Measurements from ENCODE around the gene PPM1A. TPM values are rescaled to one million over a fixed set of nuclear protein-coding genes. Genes with fewer than 3 reads are reported as not detected.

The PPM1A gene
- total and polyA plus RNA-seq, 2 donors (not counting 1 experiment from before 2014, with no cell fraction given), result 15.5 to 59.0 TPM

DNA sequence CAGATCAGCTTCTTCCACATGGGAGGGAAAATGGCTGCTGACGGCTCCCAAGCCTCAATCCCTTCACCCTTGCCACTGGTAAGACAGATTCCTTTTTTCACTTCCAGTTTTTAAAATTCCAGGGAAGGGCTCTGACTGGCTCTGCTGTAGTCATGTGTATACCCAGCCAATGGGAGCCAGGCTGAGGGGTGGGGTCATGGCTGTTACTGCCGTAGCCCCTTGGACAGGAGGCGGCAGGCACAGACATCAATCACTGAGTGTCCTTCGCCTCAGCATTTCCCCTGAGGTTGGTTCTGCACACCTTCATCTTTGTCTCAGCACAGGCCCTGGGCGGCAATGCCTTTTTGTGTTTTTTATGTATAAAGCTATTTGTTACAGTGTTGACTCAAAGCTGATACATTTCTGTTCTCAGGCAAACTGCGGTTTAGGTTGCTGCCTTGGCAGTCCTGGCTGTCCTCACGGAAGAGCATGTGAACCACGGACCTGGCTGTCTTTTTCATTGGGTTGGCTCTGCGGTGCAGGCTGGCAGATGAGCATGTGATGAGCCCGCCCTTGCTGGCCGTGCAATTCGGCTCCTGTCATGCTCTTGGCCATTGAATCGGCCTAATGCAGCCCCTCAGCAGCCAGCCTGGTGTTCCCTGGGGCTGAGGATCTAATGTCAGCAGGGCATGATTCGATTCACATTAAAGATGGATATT lies 74.3 kb downstream of the PPM1A start:
- H3K4me1 Mint-ChIP-seq, result peaks cover 12% of the 10 kb centered on the region
- Histone ChIP-seq H3K36me3 (replicated peaks in 1 of 2; ENCODE audit: control extremely low read depth in 1 of 2, control insufficient read depth in 1 of 2, extremely low read depth in 1 of 2, insufficient read depth in 2 of 2, low read length in 1 of 2) (no peaks in the 10 kb centered on the region), H3K9me3 (ENCODE audit: control extremely low read depth in 1 of 3, control insufficient read depth in 2 of 3, insufficient read depth in 1 of 3, low read length in 2 of 3) (peaks cover 0 to 2% (median 0%) of the 10 kb centered on the region in 3 donors), H3K27ac (ENCODE audit: low read length in 2 of 2) (no peak overlapping the region), H3K4me1 (ENCODE audit: control insufficient read depth in 2 of 2, insufficient read depth in 2 of 2, low read length in 2 of 2) (peaks cover 10% of the 10 kb centered on the region in 2 donors), H3K4me2 (replicated peaks; ENCODE audit: low read depth, low read length, poor library complexity, severe bottlenecking) (no peak overlapping the region), H3K4me3 (ENCODE audit: control extremely low read depth in 1 of 5, extremely low read depth in 1 of 5, insufficient read depth in 1 of 5, low read depth in 2 of 5, low read length in 4 of 5) (no peak overlapping the region), H3K79me2 (ENCODE audit: control insufficient read depth, insufficient read depth, low read length) (no peaks in the 10 kb centered on the region), H3K27me3 (replicated peaks in 1 of 4; ENCODE audit: control extremely low read depth in 1 of 4, control insufficient read depth in 3 of 4, insufficient read depth in 4 of 4, low read length in 3 of 4) (peaks cover 0 to 4% (median 1%) of the 10 kb centered on the region in 4 experiments), H4K20me1 (ENCODE audit: control insufficient read depth, insufficient read depth, low read length, poor library complexity, severe bottlenecking) (no peaks in the 10 kb centered on the region), H2AFZ (ENCODE audit: insufficient read depth, low read depth, low read length, poor library complexity, severe bottlenecking) (no peak overlapping the region), H3K9ac (ENCODE audit: low read length) (no peak overlapping the region)
- ChIA-PET CTCF (interaction anchor here (2.1 to 3.3 kb wide), 2 partner anchors 8 to 22 kb away, joined by 4 to 19 read pairs; no protein-coding TSS in a partner anchor), POLR2A (no interaction called here)
- no peak overlapping the region for H3K27ac Mint-ChIP-seq
- WGBS (ENCODE audit: insufficient coverage), result 97% methylated on average over 13 of the region's 14 CpGs
- TF ChIP-seq, protein P1, sequence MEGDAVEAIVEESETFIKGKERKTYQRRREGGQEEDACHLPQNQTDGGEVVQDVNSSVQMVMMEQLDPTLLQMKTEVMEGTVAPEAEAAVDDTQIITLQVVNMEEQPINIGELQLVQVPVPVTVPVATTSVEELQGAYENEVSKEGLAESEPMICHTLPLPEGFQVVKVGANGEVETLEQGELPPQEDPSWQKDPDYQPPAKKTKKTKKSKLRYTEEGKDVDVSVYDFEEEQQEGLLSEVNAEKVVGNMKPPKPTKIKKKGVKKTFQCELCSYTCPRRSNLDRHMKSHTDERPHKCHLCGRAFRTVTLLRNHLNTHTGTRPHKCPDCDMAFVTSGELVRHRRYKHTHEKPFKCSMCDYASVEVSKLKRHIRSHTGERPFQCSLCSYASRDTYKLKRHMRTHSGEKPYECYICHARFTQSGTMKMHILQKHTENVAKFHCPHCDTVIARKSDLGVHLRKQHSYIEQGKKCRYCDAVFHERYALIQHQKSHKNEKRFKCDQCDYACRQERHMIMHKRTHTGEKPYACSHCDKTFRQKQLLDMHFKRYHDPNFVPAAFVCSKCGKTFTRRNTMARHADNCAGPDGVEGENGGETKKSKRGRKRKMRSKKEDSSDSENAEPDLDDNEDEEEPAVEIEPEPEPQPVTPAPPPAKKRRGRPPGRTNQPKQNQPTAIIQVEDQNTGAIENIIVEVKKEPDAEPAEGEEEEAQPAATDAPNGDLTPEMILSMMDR (IDR thresholded peaks at IDR 0.05), result no peak
- no peak for TF ChIP-seq EZH2 (IDR thresholded peaks at IDR 0.05; ENCODE audit: borderline replicate concordance, insufficient read depth, low read depth, low read length, poor library complexity, severe bottlenecking)
- ATAC-seq (ENCODE audit: low read depth), result no peak
- peaks cover 10% of the 10 kb centered on the region for H3K27me3 Mint-ChIP-seq
- DNase-seq, result no peak
- no peak overlapping the region for H3K4me3 Mint-ChIP-seq
- no peaks in the 10 kb centered on the region for H3K9me3 Mint-ChIP-seq (ENCODE audit: insufficient read depth)
- intact Hi-C loops (cut with micrococcal nuclease), result no loop called here

DNA sequence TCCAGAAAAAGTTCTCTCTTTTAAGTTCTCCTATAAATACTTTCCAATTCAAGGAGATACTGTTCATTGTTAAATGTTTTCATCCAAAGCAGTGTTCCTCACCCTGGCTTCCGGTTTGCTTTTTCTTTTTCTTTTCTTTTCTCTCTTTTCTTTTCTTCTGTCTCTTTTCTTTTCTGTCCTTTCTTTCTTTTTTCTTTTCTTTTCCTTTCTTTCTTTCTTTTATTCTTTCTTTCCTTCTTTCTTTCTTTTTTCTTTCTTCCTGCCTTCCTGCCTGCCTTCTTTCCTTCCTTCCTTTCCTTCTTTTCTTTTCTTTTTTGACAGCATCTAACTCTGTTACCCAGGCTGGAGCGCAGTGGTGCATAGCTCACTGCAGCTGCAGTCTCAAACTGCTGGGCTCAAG lies 75.8 kb downstream of the PPM1A start:
- H3K4me1 ChIP-seq (ENCODE audit: control insufficient read depth in 2 of 2, insufficient read depth in 2 of 2, low read length in 2 of 2), result peaks cover 10% of the 10 kb centered on the region in 2 donors
- no peak overlapping the region for H3K4me3 ChIP-seq (ENCODE audit: control extremely low read depth in 1 of 5, extremely low read depth in 1 of 5, insufficient read depth in 1 of 5, low read depth in 2 of 5, low read length in 4 of 5)
- no peaks in the 10 kb centered on the region for H3K9me3 ChIP-seq (ENCODE audit: control extremely low read depth in 1 of 3, control insufficient read depth in 2 of 3, insufficient read depth in 1 of 3, low read length in 2 of 3)
- no peak overlapping the region for H3K27ac ChIP-seq (ENCODE audit: low read length in 2 of 2)
- no peaks in the 10 kb centered on the region for H4K20me1 ChIP-seq (ENCODE audit: control insufficient read depth, insufficient read depth, low read length, poor library complexity, severe bottlenecking)
- no peaks in the 10 kb centered on the region for H3K36me3 ChIP-seq (replicated peaks in 1 of 2; ENCODE audit: control extremely low read depth in 1 of 2, control insufficient read depth in 1 of 2, extremely low read depth in 1 of 2, insufficient read depth in 2 of 2, low read length in 1 of 2)
- no peak overlapping the region for H2AFZ ChIP-seq (ENCODE audit: insufficient read depth, low read depth, low read length, poor library complexity, severe bottlenecking)
- peaks cover 14% of the 10 kb centered on the region for H3K4me1 Mint-ChIP-seq
- H3K27me3 ChIP-seq (replicated peaks in 1 of 4; ENCODE audit: control extremely low read depth in 1 of 4, control insufficient read depth in 3 of 4, insufficient read depth in 4 of 4, low read length in 3 of 4), result peaks cover 0 to 4% (median 0%) of the 10 kb centered on the region in 4 experiments
- intact Hi-C loops (cut with micrococcal nuclease), result loop anchor here (5.0 kb wide), 1 partner anchor 53 kb away; no protein-coding TSS in a partner anchor
- no peak overlapping the region for H3K9ac ChIP-seq (ENCODE audit: low read length)
- no peak for TF ChIP-seq EZH2 (IDR thresholded peaks at IDR 0.05; ENCODE audit: borderline replicate concordance, insufficient read depth, low read depth, low read length, poor library complexity, severe bottlenecking)
- TF ChIP-seq, protein P1 (IDR thresholded peaks at IDR 0.05), result peak; percentile 35
- peaks cover 10% of the 10 kb centered on the region for H3K27me3 Mint-ChIP-seq
- H3K4me3 Mint-ChIP-seq, result no peak overlapping the region
- no peaks in the 10 kb centered on the region for H3K79me2 ChIP-seq (ENCODE audit: control insufficient read depth, insufficient read depth, low read length)
- CTCF ChIA-PET, result interaction anchor here (1.2 to 2.1 kb wide), 3 partner anchors 21 to 80 kb away, joined by 3 to 4 read pairs (median 3); no protein-coding TSS in a partner anchor
- ATAC-seq (ENCODE audit: low read depth), result no peak
- 100% methylated on average over 2 of the region's 2 CpGs for WGBS (ENCODE audit: insufficient coverage)
- H3K27ac Mint-ChIP-seq, result no peak overlapping the region
- no peaks in the 10 kb centered on the region for H3K9me3 Mint-ChIP-seq (ENCODE audit: insufficient read depth)
- H3K4me2 ChIP-seq (replicated peaks; ENCODE audit: low read depth, low read length, poor library complexity, severe bottlenecking), result no peak overlapping the region
- POLR2A ChIA-PET, result interaction anchor here (0.6 kb wide), 1 partner anchor 1377 kb away, joined by 6 read pairs; no protein-coding TSS in a partner anchor
- DNase-seq, result no peak

Data from B cell (primary cell).